HCT116 (cell line): ENCODE data around the gene EDN2. TPM values are rescaled to one million over a fixed set of nuclear protein-coding genes. Genes with fewer than 3 reads are reported as not detected.

Source experiments
- ATAC-seq: fragments of 200-7000 bp; cut with Tn5 transposase; 2 replicates; pipeline ENCODE4 v1.9.1; 2020; ENCODE audit warnings: mild to moderate bottlenecking, moderate library complexity
- BruUV-seq: library from RNA; stranded (reverse); fragments of 400-500 nt; replicated peaks from 2 replicates; lab custom pipeline; 2021; lab: Mats Ljungman, UMichigan
- CTCF ChIA-PET: fragments of 300-600 bp; sonication (Branson Sonifier 250); formaldehyde crosslinking; loops from one replicate; lab custom pipeline; 2021; ENCODE audit warnings: antibody characterized with exemption; lab: Charles Lee
- POLR2A ChIA-PET: fragments of 300-600, 350-600 bp; sonication (Branson Sonifier 250); formaldehyde crosslinking; loops from one replicate; lab custom pipeline; 2021; ENCODE audit warnings: antibody characterized with exemption; lab: Charles Lee
- RAD21 ChIA-PET, 2 experiments: fragments of 300-600 bp; sonication (Branson Sonifier 250); formaldehyde crosslinking; loops; one replicate each; lab custom pipeline; 2023; ENCODE audit warnings: low total read pairs in 2 of 2; ENCODE audit not compliant: uncharacterized antibody in 2 of 2, unreplicated experiment in 2 of 2, low non-redundant PET in 1 of 2; lab: Charles Lee
- DNase-seq: peaks from one replicate; pipeline ENCODE4 v3.0.0-alpha.2; 2010; ENCODE audit warnings: low read depth, low spot score
- H2AFZ ChIP-seq: fragments of 200-600 bp; shearing (Covaris generic), sonication (generic); 2 replicates; pipeline ENCODE4 v1.6.1; 2017; ENCODE audit warnings: low read depth, mixed run types, mixed read lengths, antibody characterized with exemption, low read length; ENCODE audit not compliant: poor library complexity, severe bottlenecking
- H3K27ac ChIP-seq: 2 replicates; pipeline ENCODE4 v1.5.1; 2012; ENCODE audit warnings: low read depth, low read length
- H3K27me3 ChIP-seq: fragments of 200-600 bp; sonication (generic); 2 replicates; pipeline ENCODE4 v1.6.1; 2016; ENCODE audit warnings: mixed run types, low read length, mixed read lengths; ENCODE audit not compliant: insufficient read depth
- H3K36me3 ChIP-seq, 2 experiments: fragments of 200-500 bp in 1 of 2; fragments of 200-600 bp in 1 of 2; sonication (Bioruptor generic) in 1 of 2; sonication (generic) in 1 of 2; 2 replicates each; pipeline versions ENCODE4 v1.5.1 to v1.6.1; 2014 to 2016; ENCODE audit warnings: low read length in 2 of 2, inconsistent platforms in 1 of 2, mixed read lengths in 1 of 2, mixed run types in 1 of 2; ENCODE audit not compliant: insufficient read depth in 2 of 2, control insufficient read depth in 1 of 2
- H3K4me1 ChIP-seq, 2 experiments: fragments of 200-600 bp in 1 of 2; sonication (generic) in 1 of 2; 2 replicates each; pipeline versions ENCODE4 v1.5.1 to v1.6.1; 2012 to 2017; ENCODE audit warnings: low read length in 2 of 2, inconsistent platforms in 1 of 2, mild to moderate bottlenecking in 1 of 2, mixed read lengths in 1 of 2, mixed run types in 1 of 2, moderate library complexity in 1 of 2; ENCODE audit not compliant: insufficient read depth in 2 of 2, control insufficient read depth in 1 of 2
- H3K4me2 ChIP-seq: fragments of 200-600 bp; sonication (generic); 2 replicates; pipeline ENCODE4 v1.6.1; 2017; ENCODE audit warnings: mixed run types, low read length, mixed read lengths
- H3K4me3 ChIP-seq, 2 experiments: fragments of 200-600 bp in 1 of 2; sonication (generic) in 1 of 2; replicated peaks in 1 of 2; 2 replicates each; pipeline ENCODE4 v1.5.1; 2011 to 2016; ENCODE audit warnings: low read length in 2 of 2, control low read depth in 1 of 2, low read depth in 1 of 2, mild to moderate bottlenecking in 1 of 2, mixed read lengths in 1 of 2, mixed run types in 1 of 2
- H3K79me2 ChIP-seq: fragments of 200-600 bp; sonication (generic); 2 replicates; pipeline ENCODE4 v1.6.1; 2017; ENCODE audit warnings: mild to moderate bottlenecking, mixed run types, low read length, moderate library complexity, mixed read lengths; ENCODE audit not compliant: insufficient read depth
- H3K9ac ChIP-seq: fragments of 200-600 bp; sonication (generic); 2 replicates; pipeline ENCODE4 v1.6.1; 2016; ENCODE audit warnings: low read length, mixed read lengths
- H3K9me2 ChIP-seq: fragments of 200-600 bp; sonication (generic), shearing (Covaris generic); 2 replicates; pipeline ENCODE4 v1.6.1; 2017; ENCODE audit warnings: mixed run types, mild to moderate bottlenecking, moderate library complexity; ENCODE audit not compliant: insufficient read depth
- H3K9me3 ChIP-seq, 2 experiments: fragments of 200-500 bp in 1 of 2; fragments of 200-600 bp in 1 of 2; sonication (Bioruptor generic) in 1 of 2; sonication (generic) in 1 of 2; 2 replicates each; pipeline ENCODE4 v1.6.1; 2014 to 2017; ENCODE audit warnings: low read length in 2 of 2, mixed read lengths in 2 of 2, inconsistent platforms in 1 of 2, low read depth in 1 of 2, mild to moderate bottlenecking in 1 of 2, mixed run types in 1 of 2, moderate library complexity in 1 of 2; ENCODE audit not compliant: control insufficient read depth in 1 of 2, insufficient read depth in 1 of 2
- H4K20me1 ChIP-seq: fragments of 200-600 bp; sonication (generic), shearing (Covaris generic); 2 replicates; pipeline ENCODE4 v1.6.1; 2017; ENCODE audit warnings: mixed run types, mild to moderate bottlenecking, moderate library complexity; ENCODE audit not compliant: insufficient read depth
- CEBPB ChIP-seq: IDR thresholded peaks from 2 replicates; pipeline ENCODE4 v1.6.1; 2012; ENCODE audit warnings: low read depth
- EGR1 ChIP-seq: IDR thresholded peaks from 2 replicates; pipeline ENCODE4 v1.6.1; 2012; ENCODE audit warnings: low read depth
- EZH2 ChIP-seq: fragments of 200-600 bp; sonication (generic); IDR thresholded peaks from 2 replicates; pipeline ENCODE4 v1.6.1; 2017; ENCODE audit warnings: antibody characterized with exemption, mixed run types
- EZH2phosphoT487 ChIP-seq: fragments of 200-600 bp; IDR thresholded peaks from 2 replicates; pipeline ENCODE4 v1.6.1; 2018; ENCODE audit warnings: antibody characterized with exemption, borderline replicate concordance
- FOSL1 ChIP-seq: IDR thresholded peaks from 2 replicates; pipeline ENCODE4 v1.6.1; 2012; ENCODE audit warnings: low read depth
- MAX ChIP-seq: IDR thresholded peaks from 2 replicates; pipeline ENCODE4 v1.6.1; 2012
- POLR2A ChIP-seq: IDR thresholded peaks from 2 replicates; pipeline ENCODE4 v1.7.0; 2011; ENCODE audit warnings: borderline replicate concordance; ENCODE audit not compliant: insufficient read depth, insufficient read length; ENCODE audit errors: extremely low read depth
- POLR2AphosphoS5 ChIP-seq: IDR thresholded peaks from 2 replicates; pipeline ENCODE4 v1.6.1; 2011; ENCODE audit warnings: mild to moderate bottlenecking, low read depth, low read length, moderate library complexity
- RAD21 ChIP-seq: IDR thresholded peaks from 2 replicates; pipeline ENCODE4 v1.6.1; 2012; ENCODE audit warnings: low read depth, mild to moderate bottlenecking
- SP1 ChIP-seq: IDR thresholded peaks from 2 replicates; pipeline ENCODE4 v1.6.1; 2012; ENCODE audit warnings: low read depth
- SRF ChIP-seq: IDR thresholded peaks from 2 replicates; pipeline ENCODE4 v1.6.1; 2012; ENCODE audit warnings: low read depth
- YY1 ChIP-seq: IDR thresholded peaks from 2 replicates; pipeline ENCODE4 v1.6.1; 2011; ENCODE audit warnings: low read length, low read depth, moderate library complexity, mild to moderate bottlenecking; ENCODE audit not compliant: insufficient replicate concordance; ENCODE audit errors: extremely low read depth
- ZFX ChIP-seq: fragments of 450-650 bp; IDR thresholded peaks from 2 replicates; pipeline ENCODE4 v1.6.1; 2017
- intact Hi-C: fragments of 100-400 bp; cut with micrococcal nuclease; formaldehyde crosslinking; loops from 2 replicates; pipeline ENCODE4 v1.10.0; 2022
- total RNA-seq: library from RNA; stranded (reverse); gene quantifications from one replicate; pipeline ENCODE4 v1.2.1, GENCODE V29; 2021; ENCODE audit not compliant: unreplicated experiment

The EDN2 gene
- total RNA-seq, 1 experiment from 2014 or later: not detected

GRCh38 chr1:41523949-41524675 lies 39.6 kb upstream of the EDN2 start:
- Histone ChIP-seq H3K4me3 (no peak overlapping the region), H2AFZ (no peak overlapping the region), H3K27me3 (no peaks in the 10 kb centered on the region), H4K20me1 (no peaks in the 10 kb centered on the region), H3K9me2 (no peaks in the 10 kb centered on the region), H3K79me2 (no peaks in the 10 kb centered on the region), H3K9me3 (no peaks in the 10 kb centered on the region), H3K36me3 (no peaks in the 10 kb centered on the region), H3K4me1 (no peaks in the 10 kb centered on the region), H3K4me2 (no peak overlapping the region), H3K9ac (no peak overlapping the region), H3K27ac (no peak overlapping the region)
- TF ChIP-seq POLR2A (no peak), POLR2AphosphoS5 (no peak), RAD21 (no peak), EZH2phosphoT487 (no peak), YY1 (no peak), EZH2 (no peak), MAX (no peak), FOSL1 (no peak), EGR1 (no peak), SP1 (no peak), CEBPB (no peak), SRF (no peak)
- ChIA-PET CTCF (interaction anchor here (1.2 kb wide), 1 partner anchor 8 kb away, joined by 3 read pairs; no protein-coding TSS in a partner anchor), POLR2A (no interaction called here), RAD21 (no interaction called here)
- DNase-seq: no peak
- ATAC-seq: no peak
- intact Hi-C loops: no loop called here
- BruUV-seq: no TSS peak

GRCh38 chr1:41523071-41523470 lies 38.6 kb upstream of the EDN2 start:
- H3K27me3 ChIP-seq: no peaks in the 10 kb centered on the region
- ChIA-PET POLR2A (no interaction called here), CTCF (no interaction called here), RAD21 (no interaction called here)
- H3K9me2 ChIP-seq: no peaks in the 10 kb centered on the region
- no peak for DNase-seq
- TF ChIP-seq SRF: no peak
- no peak for TF ChIP-seq EZH2
- TF ChIP-seq ZFX: no peak
- H3K9me3 ChIP-seq: no peaks in the 10 kb centered on the region
- no peak overlapping the region for H2AFZ ChIP-seq
- H3K36me3 ChIP-seq: no peaks in the 10 kb centered on the region
- H4K20me1 ChIP-seq: no peaks in the 10 kb centered on the region
- no peak overlapping the region for H3K4me3 ChIP-seq
- H3K79me2 ChIP-seq: no peaks in the 10 kb centered on the region
- H3K27ac ChIP-seq: no peak overlapping the region
- intact Hi-C loops: no loop called here
- no peak for ATAC-seq
- no peaks in the 10 kb centered on the region for H3K4me1 ChIP-seq
- no TSS peak for BruUV-seq
- H3K9ac ChIP-seq: no peak overlapping the region
- no peak overlapping the region for H3K4me2 ChIP-seq
